Activated T-helper 2 cell treated with anti-CD3 and anti-CD28 coated beads, Interferon-gamma antibody, Interleukin-2, Interleukin-4, amounts not matched to agents 10 μg/mL and 5 μg/mL and 100 μg/mL, durations not matched to agents 14 hours and 24 hours and 36 hours (primary cell): ENCODE measurements around the gene SLC9A9. TPM values are rescaled to one million over a fixed set of nuclear protein-coding genes. Genes with fewer than 3 reads are reported as not detected.

ENCODE experiments used
- DNase-seq: peaks from one replicate; pipeline ENCODE4 v3.0.0; 2021; ENCODE audit warnings: low spot score
- H3K27ac Mint-ChIP-seq: one replicate; pipeline ENCODE4 v1.8.0; 2021; ENCODE audit warnings: mixed read lengths
- H3K27me3 Mint-ChIP-seq: one replicate; pipeline ENCODE4 v1.8.0; 2021; ENCODE audit warnings: low read depth, mixed read lengths
- H3K36me3 Mint-ChIP-seq: one replicate; pipeline ENCODE4 v1.8.0; 2021; ENCODE audit warnings: low read depth, mixed read lengths
- H3K4me1 Mint-ChIP-seq: one replicate; pipeline ENCODE4 v1.8.0; 2021; ENCODE audit warnings: low read depth, mixed read lengths
- H3K4me3 Mint-ChIP-seq: one replicate; pipeline ENCODE4 v1.8.0; 2021; ENCODE audit warnings: low read depth, mild to moderate bottlenecking, moderate library complexity, mixed read lengths
- H3K9me3 Mint-ChIP-seq: one replicate; pipeline ENCODE4 v1.8.0; 2021; ENCODE audit warnings: mixed read lengths
- intact Hi-C: fragments of 100-400 bp; cut with micrococcal nuclease; formaldehyde crosslinking; loops from one replicate; pipeline ENCODE4 v1.15.1; 2023
- total RNA-seq: library from RNA; stranded (reverse); gene quantifications from 2 replicates; pipeline ENCODE4 v1.2.3, GENCODE V29; 2022

Gene SLC9A9
- total RNA-seq, 1 donor from 2014 or later = 1.6 TPM

DNA sequence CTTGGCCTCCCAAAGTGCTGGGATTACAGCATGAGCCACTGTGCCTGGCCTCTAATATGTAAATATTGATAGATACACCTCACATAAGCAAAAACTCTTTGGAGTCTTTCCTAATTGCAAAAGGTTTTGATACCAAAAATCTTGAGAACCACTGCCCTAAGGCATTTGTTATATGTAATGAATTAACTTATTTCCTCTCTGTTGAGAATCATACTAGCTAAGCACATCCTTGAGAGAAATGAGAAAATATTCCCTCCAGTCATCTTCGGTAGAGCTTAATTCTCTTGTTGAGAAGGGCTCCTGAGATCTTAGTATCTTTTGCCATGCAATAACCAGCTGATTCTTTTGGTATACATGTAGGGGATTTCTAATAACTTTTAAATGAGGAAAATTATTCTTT, 190.2 kb downstream of the SLC9A9 start:
- intact Hi-C loops = no loop called here
- Mint-ChIP-seq H3K36me3 (no peaks in the 10 kb centered on the region), H3K27me3 (no peaks in the 10 kb centered on the region), H3K9me3 (peaks cover 6% of the 10 kb centered on the region), H3K4me1 (no peaks in the 10 kb centered on the region), H3K27ac (no peak overlapping the region), H3K4me3 (no peak overlapping the region)
- DNase-seq = no peak

DNA sequence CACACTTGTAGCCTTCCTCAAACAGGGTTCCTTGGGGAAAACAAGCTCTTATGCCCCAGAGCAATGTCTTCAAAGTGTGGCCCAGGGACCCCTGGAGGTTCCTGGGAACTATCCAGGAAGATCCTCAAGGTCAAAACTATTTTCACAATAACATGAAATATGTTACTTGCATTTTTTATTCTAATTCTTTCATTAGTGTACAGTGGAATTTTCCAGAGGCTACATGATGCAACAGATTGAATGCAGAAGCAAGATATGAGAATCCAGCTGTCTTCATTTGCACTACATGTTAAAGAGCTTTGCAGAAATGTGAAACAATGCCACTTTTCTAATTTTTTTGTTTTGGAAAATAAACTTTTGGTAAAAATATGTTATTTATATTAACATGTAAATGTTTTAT, 190.9 kb downstream of the SLC9A9 start:
- no peak for DNase-seq
- H3K27ac Mint-ChIP-seq = no peak overlapping the region
- peaks cover 6% of the 10 kb centered on the region for H3K9me3 Mint-ChIP-seq
- H3K4me3 Mint-ChIP-seq = no peak overlapping the region
- H3K27me3 Mint-ChIP-seq = no peaks in the 10 kb centered on the region
- intact Hi-C loops = no loop called here
- H3K4me1 Mint-ChIP-seq = no peaks in the 10 kb centered on the region
- no peaks in the 10 kb centered on the region for H3K36me3 Mint-ChIP-seq

DNA sequence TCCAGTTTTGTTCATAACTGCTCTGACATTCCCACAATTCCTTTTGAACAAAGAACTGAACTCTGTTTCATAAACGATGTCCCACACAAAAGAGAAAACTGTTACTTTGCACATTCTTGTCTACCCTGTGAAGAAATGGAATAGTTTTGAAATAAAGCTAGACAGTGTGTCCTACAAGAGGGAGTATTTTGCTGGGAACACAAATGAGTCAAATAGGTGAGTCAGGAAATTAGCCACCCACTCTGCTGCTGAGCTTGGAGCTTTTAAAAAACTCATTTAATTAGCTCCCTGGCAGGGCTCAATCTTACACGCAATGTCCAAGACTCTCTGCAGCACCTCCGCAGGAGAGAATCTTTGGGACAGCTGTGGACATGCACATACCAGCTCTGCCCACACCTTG, 193.4 kb downstream of the SLC9A9 start:
- intact Hi-C loops = no loop called here
- H3K27ac Mint-ChIP-seq = no peak overlapping the region
- H3K4me3 Mint-ChIP-seq = no peak overlapping the region
- no peaks in the 10 kb centered on the region for H3K9me3 Mint-ChIP-seq
- no peaks in the 10 kb centered on the region for H3K4me1 Mint-ChIP-seq
- H3K27me3 Mint-ChIP-seq = peaks cover 2% of the 10 kb centered on the region
- no peaks in the 10 kb centered on the region for H3K36me3 Mint-ChIP-seq
- no peak for DNase-seq

- DNase-seq = no peak
- Mint-ChIP-seq H3K36me3 (no peaks in the 10 kb centered on the region), H3K27ac (no peak overlapping the region), H3K27me3 (peaks cover 2% of the 10 kb centered on the region), H3K4me3 (no peak overlapping the region), H3K4me1 (no peaks in the 10 kb centered on the region), H3K9me3 (no peaks in the 10 kb centered on the region)
- intact Hi-C loops = no loop called here
Measured at GRCh38 chr3:143653935-143654334, 194.3 kb downstream of the SLC9A9 start.

DNA sequence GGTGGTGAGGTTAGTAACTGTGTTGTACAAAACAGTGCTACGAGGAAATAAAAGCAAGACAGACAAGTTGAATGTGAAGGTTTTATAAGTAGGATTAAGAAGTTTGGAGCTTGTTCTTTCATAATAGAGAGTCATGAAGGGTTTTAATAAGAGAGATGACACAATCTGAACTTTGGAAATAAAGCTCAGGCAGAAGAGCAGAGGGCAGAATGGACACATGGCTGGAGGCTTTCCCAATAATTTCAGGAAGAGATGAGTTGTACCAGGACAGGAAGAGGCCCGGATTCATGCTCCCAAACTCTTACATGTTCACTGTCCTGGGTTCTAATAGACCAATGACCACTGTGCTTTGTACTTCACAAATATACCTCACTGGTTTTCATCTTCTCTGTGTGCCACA, 194.8 kb downstream of the SLC9A9 start:
- no peaks in the 10 kb centered on the region for H3K9me3 Mint-ChIP-seq

DNA sequence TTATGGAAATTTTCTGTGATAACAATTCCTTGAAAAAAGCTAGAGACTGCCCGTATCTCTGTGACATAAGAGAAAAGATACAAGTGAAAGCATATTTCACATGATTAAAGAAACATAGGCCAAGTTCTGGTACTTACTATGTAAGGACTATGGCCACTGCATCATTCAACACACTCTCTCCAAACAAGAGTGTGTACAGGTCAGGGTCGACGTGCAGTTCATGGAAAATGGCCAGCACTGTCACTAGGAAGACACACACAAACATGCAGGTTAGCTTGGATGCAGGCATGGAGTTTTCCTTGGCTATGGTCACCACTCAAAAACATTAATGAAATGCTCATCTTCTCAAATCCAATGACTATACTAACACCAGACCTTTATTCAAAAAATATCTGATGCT, 196.2 kb downstream of the SLC9A9 start:
- H3K27ac Mint-ChIP-seq = no peak overlapping the region
- no peak for DNase-seq
- H3K4me3 Mint-ChIP-seq = no peak overlapping the region
- peaks cover 2% of the 10 kb centered on the region for H3K27me3 Mint-ChIP-seq
- H3K4me1 Mint-ChIP-seq = no peaks in the 10 kb centered on the region
- intact Hi-C loops = no loop called here
- H3K36me3 Mint-ChIP-seq = no peaks in the 10 kb centered on the region
- no peaks in the 10 kb centered on the region for H3K9me3 Mint-ChIP-seq

More for the DNA sequence above, 194.8 kb downstream of the SLC9A9 start:
- intact Hi-C loops = no loop called here
- no peaks in the 10 kb centered on the region for H3K36me3 Mint-ChIP-seq
- no peaks in the 10 kb centered on the region for H3K4me1 Mint-ChIP-seq
- no peak overlapping the region for H3K4me3 Mint-ChIP-seq
- no peak for DNase-seq
- H3K27ac Mint-ChIP-seq = no peak overlapping the region
- H3K27me3 Mint-ChIP-seq = peaks cover 2% of the 10 kb centered on the region

DNA sequence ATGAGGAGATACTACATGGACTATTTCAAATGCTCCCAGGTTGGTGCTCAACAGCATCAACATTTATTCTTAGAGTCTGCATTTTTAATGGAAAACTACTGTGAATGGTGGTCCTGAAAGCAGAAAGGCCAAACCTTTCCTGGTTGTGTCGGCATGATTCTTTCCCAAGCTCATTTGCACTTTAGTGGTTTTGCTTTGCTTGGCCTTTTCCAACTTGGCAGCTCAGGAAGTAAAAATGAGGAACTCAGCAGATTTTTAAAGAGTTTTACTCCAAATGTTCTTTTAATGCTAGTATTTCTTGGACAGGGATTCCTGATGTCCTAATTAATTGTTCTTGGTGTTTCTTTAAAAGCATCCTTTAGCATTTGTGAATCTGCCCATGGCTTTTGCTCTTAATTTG, 197.4 kb downstream of the SLC9A9 start:
- H3K9me3 Mint-ChIP-seq = no peaks in the 10 kb centered on the region
- H3K27ac Mint-ChIP-seq = no peak overlapping the region
- intact Hi-C loops = no loop called here
- H3K27me3 Mint-ChIP-seq = peaks cover 2% of the 10 kb centered on the region
- H3K4me3 Mint-ChIP-seq = no peak overlapping the region
- no peaks in the 10 kb centered on the region for H3K4me1 Mint-ChIP-seq
- no peaks in the 10 kb centered on the region for H3K36me3 Mint-ChIP-seq
- no peak for DNase-seq

GRCh38 chr3:143650120-143650519, 198.1 kb downstream of the SLC9A9 start:
- no peaks in the 10 kb centered on the region for H3K36me3 Mint-ChIP-seq
- no peaks in the 10 kb centered on the region for H3K9me3 Mint-ChIP-seq
- H3K27ac Mint-ChIP-seq = no peak overlapping the region
- intact Hi-C loops = no loop called here
- DNase-seq = no peak
- no peak overlapping the region for H3K4me3 Mint-ChIP-seq
- no peaks in the 10 kb centered on the region for H3K4me1 Mint-ChIP-seq
- H3K27me3 Mint-ChIP-seq = peaks cover 2% of the 10 kb centered on the region

- peaks cover 2% of the 10 kb centered on the region for H3K27me3 Mint-ChIP-seq
- no peaks in the 10 kb centered on the region for H3K36me3 Mint-ChIP-seq
- H3K9me3 Mint-ChIP-seq = no peaks in the 10 kb centered on the region
- intact Hi-C loops = no loop called here
- H3K4me3 Mint-ChIP-seq = no peak overlapping the region
- no peaks in the 10 kb centered on the region for H3K4me1 Mint-ChIP-seq
- no peak overlapping the region for H3K27ac Mint-ChIP-seq
- no peak for DNase-seq
Measured at GRCh38 chr3:143648708-143649107, 199.6 kb downstream of the SLC9A9 start.

DNA sequence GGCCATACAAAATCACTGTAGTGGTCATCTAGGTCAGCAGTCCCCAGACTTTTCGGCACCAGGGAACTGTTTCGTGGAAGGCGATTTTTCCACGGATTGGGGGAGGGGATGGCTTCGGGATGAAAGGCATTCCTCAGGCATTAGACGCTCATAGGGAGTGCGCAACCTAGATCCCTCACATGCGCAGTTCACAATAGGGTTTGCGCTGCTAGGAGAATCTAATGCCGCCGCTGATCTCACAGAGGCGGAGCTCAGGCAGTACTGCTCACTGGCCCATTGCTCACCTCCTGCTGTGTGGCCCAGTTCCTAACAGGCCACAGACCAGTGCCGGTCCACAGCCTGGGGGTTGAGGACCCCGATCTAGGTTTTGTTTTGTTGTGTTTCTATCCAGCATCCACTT, 200.1 kb downstream of the SLC9A9 start:
- Mint-ChIP-seq H3K4me1 (no peaks in the 10 kb centered on the region), H3K27me3 (peaks cover 2% of the 10 kb centered on the region), H3K27ac (no peak overlapping the region), H3K9me3 (no peaks in the 10 kb centered on the region), H3K4me3 (no peak overlapping the region), H3K36me3 (no peaks in the 10 kb centered on the region)
- intact Hi-C loops = no loop called here
- DNase-seq = no peak

- Mint-ChIP-seq H3K27me3 (no peaks in the 10 kb centered on the region), H3K27ac (no peak overlapping the region), H3K9me3 (no peaks in the 10 kb centered on the region), H3K4me1 (no peaks in the 10 kb centered on the region), H3K36me3 (no peaks in the 10 kb centered on the region), H3K4me3 (no peak overlapping the region)
- intact Hi-C loops = loop anchor here (1.0 kb wide), 1 partner anchor 210 kb away; no protein-coding TSS in a partner anchor
- DNase-seq = no peak
Measured at GRCh38 chr3:143644370-143645089, 203.7 kb downstream of the SLC9A9 start.

DNA sequence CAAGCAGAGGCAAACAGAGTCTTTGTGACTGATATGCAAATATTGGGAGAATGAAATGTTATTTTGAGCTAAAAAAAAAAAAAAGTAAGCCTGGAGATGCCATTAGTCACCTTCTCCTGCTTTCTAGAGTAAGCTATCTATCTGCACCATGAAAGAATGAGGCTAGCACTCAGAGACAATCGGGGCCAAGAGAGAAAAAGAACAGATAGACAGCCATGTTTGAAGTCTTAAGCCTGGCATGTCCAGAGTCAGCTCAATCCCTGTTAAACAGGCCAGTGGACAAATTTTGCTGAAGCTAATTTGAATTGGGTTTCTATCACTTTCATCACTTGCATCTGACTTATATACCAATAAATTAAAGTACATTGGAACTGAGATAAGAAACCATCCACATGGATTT, 204.4 kb downstream of the SLC9A9 start:
- Mint-ChIP-seq H3K27me3 (no peaks in the 10 kb centered on the region), H3K9me3 (no peaks in the 10 kb centered on the region), H3K36me3 (no peaks in the 10 kb centered on the region), H3K4me1 (no peaks in the 10 kb centered on the region), H3K27ac (no peak overlapping the region), H3K4me3 (no peak overlapping the region)
- no peak for DNase-seq
- intact Hi-C loops = loop anchor here (1.0 kb wide), 1 partner anchor 210 kb away; no protein-coding TSS in a partner anchor

DNA sequence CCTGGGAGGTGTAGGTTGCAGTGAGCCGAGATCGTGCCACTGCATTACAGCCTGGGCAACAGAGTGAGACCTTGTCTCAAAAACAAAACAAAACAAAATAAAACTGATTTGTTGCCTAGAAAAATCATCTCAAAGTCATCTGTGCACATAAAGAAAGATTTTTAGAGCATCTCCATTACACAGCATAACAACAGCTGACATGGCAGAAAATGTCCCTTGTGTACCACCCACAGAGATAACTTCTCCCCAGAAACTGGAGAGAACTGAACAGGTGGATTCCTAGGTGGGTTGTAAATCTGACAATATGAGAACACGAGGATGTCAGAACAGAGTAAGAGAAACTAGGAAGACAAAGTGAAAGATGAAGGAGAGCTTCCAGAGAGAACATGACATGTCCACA, 207.5 kb downstream of the SLC9A9 start:
- H3K9me3 Mint-ChIP-seq = peaks cover 17% of the 10 kb centered on the region
- H3K27me3 Mint-ChIP-seq = no peaks in the 10 kb centered on the region
- intact Hi-C loops = no loop called here
- no peak overlapping the region for H3K4me3 Mint-ChIP-seq
- H3K4me1 Mint-ChIP-seq = no peaks in the 10 kb centered on the region
- no peaks in the 10 kb centered on the region for H3K36me3 Mint-ChIP-seq
- no peak for DNase-seq
- no peak overlapping the region for H3K27ac Mint-ChIP-seq

- intact Hi-C loops = no loop called here
- no peak overlapping the region for H3K4me3 Mint-ChIP-seq
- H3K9me3 Mint-ChIP-seq = peaks cover 21% of the 10 kb centered on the region
- no peak for DNase-seq
- H3K27ac Mint-ChIP-seq = no peak overlapping the region
- H3K27me3 Mint-ChIP-seq = no peaks in the 10 kb centered on the region
- no peaks in the 10 kb centered on the region for H3K4me1 Mint-ChIP-seq
- H3K36me3 Mint-ChIP-seq = no peaks in the 10 kb centered on the region
Measured at GRCh38 chr3:143637133-143637532, 211.1 kb downstream of the SLC9A9 start.
